Ishikawa (cell line): ENCODE results near the gene CYP2B6.

Experiments
- CREB1 ChIP-seq: IDR thresholded peaks from 2 replicates; pipeline ENCODE4 v1.6.1; 2012; ENCODE audit warnings: low read depth
- FOXM1 ChIP-seq: IDR thresholded peaks from 2 replicates; pipeline ENCODE4 v1.6.1; 2012; ENCODE audit warnings: low read depth, borderline replicate concordance
- MAX ChIP-seq: IDR thresholded peaks from 2 replicates; pipeline ENCODE4 v1.6.1; 2012
- YY1 ChIP-seq: IDR thresholded peaks from 2 replicates; pipeline ENCODE4 v1.6.1; 2012; ENCODE audit warnings: low read depth
- ZBTB7A ChIP-seq: IDR thresholded peaks from 2 replicates; pipeline ENCODE4 v1.6.1; 2012; ENCODE audit warnings: low read depth

CYP2B6 gene

GRCh38 chr19:41050426-41050825 lies 59.3 kb downstream of the CYP2B6 start:
- TF ChIP-seq MAX (no peak), YY1 (no peak), ZBTB7A (no peak)

GRCh38 chr19:41064974-41065569 lies 74.0 kb downstream of the CYP2B6 start:
- no peak for TF ChIP-seq FOXM1
- no peak for TF ChIP-seq YY1
- peak; percentile 56 for TF ChIP-seq CREB1
